Adrenal gland (tissue), 12 donors: ENCODE results near the gene C3orf20. TPM values are rescaled to one million over a fixed set of nuclear protein-coding genes. Genes with fewer than 3 reads are reported as not detected.

ENCODE experiments used
- DNase-seq, 7 donors: peaks; one replicate each; pipeline ENCODE4 v3.0.0-alpha.2; 2019 to 2020
- H3K27ac ChIP-seq, 5 donors: fragments of 200-600 bp; sonication (generic) in 4 of 5; 1 replicate in 3 of 5; 2 replicates in 2 of 5; pipeline versions ENCODE4 v1.5.1 to v1.8.0; 2016 to 2020; ENCODE audit warnings: mild to moderate bottlenecking in 1 of 5
- H3K27me3 ChIP-seq: fragments of 200-600 bp; 2 replicates; pipeline ENCODE4 v1.8.0; 2021
- H3K36me3 ChIP-seq, 2 donors: fragments of 200-600 bp; replicated peaks in 1 of 2; 1 replicate in 1 of 2; 2 replicates in 1 of 2; pipeline versions ENCODE4 v1.5.1 to v1.8.0; 2018 to 2022
- H3K4me1 ChIP-seq, 2 donors: fragments of 200-600 bp; replicated peaks in 1 of 2; 1 replicate in 1 of 2; 2 replicates in 1 of 2; pipeline versions ENCODE4 v1.5.1 to v1.8.0; 2018 to 2021
- H3K4me3 ChIP-seq, 4 donors: fragments of 200-600 bp; sonication (generic) in 3 of 4; one replicate each; pipeline ENCODE4 v1.5.1; 2016 to 2018
- H3K9me3 ChIP-seq, 3 donors: fragments of 200-600 bp; sonication (generic) in 1 of 3; replicated peaks in 1 of 3; 1 replicate in 2 of 3; 2 replicates in 1 of 3; pipeline versions ENCODE4 v1.5.1 to v1.8.0; 2016 to 2021
- POLR2A ChIP-seq, 2 donors: fragments of 450-650 bp; IDR thresholded peaks; one replicate each; pipeline ENCODE4 v1.6.1; 2017; ENCODE audit warnings: antibody characterized with exemption in 2 of 2, mild to moderate bottlenecking in 2 of 2, moderate library complexity in 1 of 2
- WGBS, 4 donors: extraction: QIAGEN DNeasy Blood & Tissue Kit in 2 of 4; methylation state at CpG; one replicate each; pipeline versions ENCODE4 v1.1.5 to v1.1.7; 2013 to 2017; 5-methylcytosine and 5-hydroxymethylcytosine counted together
- intact Hi-C, 2 donors: fragments of 100-400 bp; cut with DNase I; formaldehyde crosslinking; loops; one replicate each; pipeline versions ENCODE4 v1.14.1 to v1.15.0; 2022 to 2023
- polyA plus RNA-seq, 3 donors: library from polyadenylated mRNA; stranded (reverse); fragments of 200-250 nt in 2 of 3; fragments of 350-450 nt in 1 of 3; fragmentation: Illumina TruSeq in 1 of 3; extraction: RNeasy Lipid Tissue Mini Kit (QIAGEN cat#74804) in 1 of 3; gene quantifications; one replicate each; pipeline ENCODE4 v1.2.3, GENCODE V29; 2013 to 2014
- total RNA-seq, 9 donors: library from RNA; depleted of rRNA in 4 of 9; stranded (reverse); fragments of >200 nt in 4 of 9; fragments of 120-200 nt in 1 of 9; fragmentation: NEBNext Ultra II Directional in 1 of 9; extraction: Animal tissue kit (Norgen Biotek cat#: 25700) in 1 of 9; gene quantifications; one replicate each; pipeline versions ENCODE4 v1.1.0 to v1.2.4, GENCODE V29; 2013 to 2023
- TF ChIP-seq, protein P1 (sequence below), 6 experiments: fragments of 450-650 bp in 4 of 6; fragments of 200-600 bp in 2 of 6; sonication (generic) in 1 of 6; IDR thresholded peaks; 1 replicate in 5 of 6; 2 replicates in 1 of 6; pipeline versions ENCODE4 v1.5.1 to v1.8.0; 2016 to 2021; ENCODE audit warnings: antibody characterized with exemption in 6 of 6, mild to moderate bottlenecking in 2 of 6, moderate library complexity in 1 of 6
- donor health status: healthy with polysubstance abuse.
- donor health status: Bipolar disorder and iron deficiency.
- donor health status: DM: yes; HTN: yes; CAD: no.
- donor health status: DM: no; HTN: no; CAD: no.
- donor health status: DM: no; HTN: no; CAD: no.
- donor health status: DM: yes; HTN: yes; CAD: no.

C3orf20 gene
- total and polyA plus RNA-seq, 12 donors = 0.07 to 0.39 TPM; not detected in 10

DNA sequence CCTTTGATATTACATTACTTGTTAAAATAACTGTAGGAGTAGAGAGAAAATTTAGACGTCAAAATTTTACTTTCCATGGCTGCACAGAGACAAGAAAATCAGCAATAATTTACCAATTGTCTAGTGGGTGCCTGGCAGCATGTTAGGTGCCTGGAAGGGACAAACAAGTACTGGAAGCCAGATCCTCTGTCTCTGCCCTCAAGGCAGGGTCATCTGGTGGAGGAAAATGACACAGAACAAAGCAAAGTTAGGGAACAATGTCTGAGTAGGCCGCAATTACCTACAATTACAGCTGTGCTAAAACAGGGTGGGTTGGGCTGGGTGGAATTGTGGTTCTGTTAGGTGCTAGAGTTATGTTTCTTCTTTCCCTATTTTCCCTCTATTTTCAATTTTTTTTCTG is 16.0 kb upstream of the C3orf20 start:
- no peaks in the 10 kb centered on the region for H3K4me1 ChIP-seq
- no peaks in the 10 kb centered on the region for H3K9me3 ChIP-seq
- WGBS, 4 donors = 79 to 87% (median 84%) methylated on average over 2 of the region's 2 CpGs
- no peak for TF ChIP-seq POLR2A (IDR thresholded peaks at IDR 0.05)
- TF ChIP-seq, protein P1, sequence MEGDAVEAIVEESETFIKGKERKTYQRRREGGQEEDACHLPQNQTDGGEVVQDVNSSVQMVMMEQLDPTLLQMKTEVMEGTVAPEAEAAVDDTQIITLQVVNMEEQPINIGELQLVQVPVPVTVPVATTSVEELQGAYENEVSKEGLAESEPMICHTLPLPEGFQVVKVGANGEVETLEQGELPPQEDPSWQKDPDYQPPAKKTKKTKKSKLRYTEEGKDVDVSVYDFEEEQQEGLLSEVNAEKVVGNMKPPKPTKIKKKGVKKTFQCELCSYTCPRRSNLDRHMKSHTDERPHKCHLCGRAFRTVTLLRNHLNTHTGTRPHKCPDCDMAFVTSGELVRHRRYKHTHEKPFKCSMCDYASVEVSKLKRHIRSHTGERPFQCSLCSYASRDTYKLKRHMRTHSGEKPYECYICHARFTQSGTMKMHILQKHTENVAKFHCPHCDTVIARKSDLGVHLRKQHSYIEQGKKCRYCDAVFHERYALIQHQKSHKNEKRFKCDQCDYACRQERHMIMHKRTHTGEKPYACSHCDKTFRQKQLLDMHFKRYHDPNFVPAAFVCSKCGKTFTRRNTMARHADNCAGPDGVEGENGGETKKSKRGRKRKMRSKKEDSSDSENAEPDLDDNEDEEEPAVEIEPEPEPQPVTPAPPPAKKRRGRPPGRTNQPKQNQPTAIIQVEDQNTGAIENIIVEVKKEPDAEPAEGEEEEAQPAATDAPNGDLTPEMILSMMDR (IDR thresholded peaks at IDR 0.05) = no peak
- H3K4me3 ChIP-seq = no peak overlapping the region
- intact Hi-C loops = no loop called here
- no peak overlapping the region for H3K27ac ChIP-seq
- no peaks in the 10 kb centered on the region for H3K27me3 ChIP-seq
- peaks cover 0 to 93% of the 10 kb centered on the region in 2 donors for H3K36me3 ChIP-seq
- peak in 1 of 7 donors; percentile 71 for DNase-seq

DNA sequence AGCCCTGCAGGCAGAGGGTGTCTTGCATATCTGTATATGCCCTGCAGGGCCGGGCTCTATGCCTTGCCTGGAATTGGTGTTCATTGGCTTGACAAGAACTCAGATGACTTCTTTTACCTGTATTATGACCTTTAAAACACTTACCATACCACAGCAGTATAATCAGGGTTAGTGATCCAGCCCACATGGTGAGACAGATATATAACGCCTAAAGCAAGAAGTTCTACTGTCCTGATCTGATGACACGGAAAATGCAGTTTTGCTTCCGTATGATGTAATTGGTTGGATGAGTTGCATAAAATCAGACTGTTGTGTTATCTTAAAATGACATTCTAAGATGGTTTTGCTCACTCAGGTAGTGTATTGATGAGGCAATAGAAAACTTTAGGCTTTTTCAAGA is 14.0 kb upstream of the C3orf20 start:
- Histone ChIP-seq H3K36me3 (peaks cover 0 to 99% of the 10 kb centered on the region in 2 donors), H3K4me3 (no peak overlapping the region), H3K9me3 (no peaks in the 10 kb centered on the region), H3K27ac (no peak overlapping the region), H3K4me1 (no peaks in the 10 kb centered on the region), H3K27me3 (no peaks in the 10 kb centered on the region)
- DNase-seq = no peak
- intact Hi-C loops = no loop called here
- no peak for TF ChIP-seq POLR2A (IDR thresholded peaks at IDR 0.05)
- TF ChIP-seq, protein P1 (IDR thresholded peaks at IDR 0.05) = no peak
- WGBS, 4 donors = 67 to 98% (median 82%) methylated on average over 4 of the region's 4 CpGs

DNA sequence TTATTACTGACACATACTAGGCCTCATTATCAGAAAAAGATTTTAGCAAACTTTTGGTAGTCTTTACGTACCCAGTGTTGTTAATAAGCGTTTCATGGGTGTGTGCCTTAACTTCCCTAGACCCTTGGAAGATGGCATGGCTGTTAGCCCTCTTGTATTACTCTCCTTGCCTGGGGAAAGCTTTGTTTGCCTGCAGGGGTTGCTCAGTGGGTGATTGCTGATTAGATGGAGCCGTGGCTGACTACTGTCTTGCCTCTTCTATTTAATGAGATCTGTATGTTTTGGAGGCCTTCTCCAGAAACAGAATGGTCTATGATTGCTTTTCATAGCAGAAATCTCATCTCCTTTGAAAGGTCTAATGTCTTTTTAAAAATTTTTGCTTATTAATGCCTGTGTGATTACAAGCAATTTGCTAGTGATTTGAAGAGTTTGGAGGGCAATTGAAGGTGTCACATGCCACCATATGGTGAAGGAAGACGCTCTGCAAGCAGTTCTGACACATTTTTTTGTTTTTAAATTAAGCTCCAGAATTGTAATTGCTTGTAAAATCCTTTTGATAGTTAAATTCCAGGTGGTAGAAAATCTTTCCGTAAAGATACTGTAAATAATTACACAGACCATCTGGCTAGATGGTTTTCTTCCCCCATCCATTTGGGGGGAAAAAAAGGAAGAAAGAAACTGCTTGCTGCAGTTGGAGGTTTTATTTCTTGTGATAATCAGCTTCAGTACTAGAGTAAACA is 11.4 kb upstream of the C3orf20 start:
- TF ChIP-seq POLR2A (IDR thresholded peaks at IDR 0.05) = no peak
- TF ChIP-seq, protein P1 (IDR thresholded peaks at IDR 0.05) = no peak
- Histone ChIP-seq H3K4me3 (no peak overlapping the region), H3K27me3 (no peaks in the 10 kb centered on the region), H3K36me3 (peaks cover 0 to 99% of the 10 kb centered on the region in 2 donors), H3K9me3 (no peaks in the 10 kb centered on the region), H3K4me1 (no peaks in the 10 kb centered on the region), H3K27ac (no peak overlapping the region)
- WGBS, 4 donors = 84 to 91% (median 87%) methylated on average over 5 of the region's 5 CpGs
- intact Hi-C loops = no loop called here
- DNase-seq = no peak

DNA sequence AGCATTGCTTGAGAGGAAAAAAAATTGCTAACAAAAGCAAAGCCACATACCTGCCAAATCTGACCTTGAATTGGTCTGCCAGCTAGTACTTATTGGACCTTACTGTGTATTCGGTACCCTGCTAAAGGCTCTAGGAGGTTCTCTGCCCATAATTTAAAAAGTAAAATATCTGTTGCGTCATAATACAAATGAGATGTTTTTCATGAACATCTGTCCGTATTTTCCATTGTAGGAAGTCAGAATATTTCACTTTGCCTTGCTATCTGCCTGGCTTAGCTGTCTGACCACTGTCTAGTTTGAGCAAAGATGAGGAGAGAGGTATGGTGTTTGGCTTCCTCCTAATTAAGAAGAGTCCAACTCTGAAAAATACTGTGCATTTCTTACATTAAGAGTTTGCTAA is 10.8 kb upstream of the C3orf20 start:
- 63 to 80% (median 72%) methylated on average over 3 of the region's 3 CpGs for WGBS, 4 donors
- Histone ChIP-seq H3K27me3 (no peaks in the 10 kb centered on the region), H3K4me3 (no peak overlapping the region), H3K9me3 (no peaks in the 10 kb centered on the region), H3K4me1 (no peaks in the 10 kb centered on the region), H3K27ac (no peak overlapping the region), H3K36me3 (peaks cover 0 to 100% of the 10 kb centered on the region in 2 donors)
- TF ChIP-seq POLR2A (IDR thresholded peaks at IDR 0.05) = no peak
- TF ChIP-seq, protein P1 (IDR thresholded peaks at IDR 0.05) = no peak
- intact Hi-C loops = no loop called here
- DNase-seq = no peak
